ENCODE results near the gene KRT36.

DNA sequence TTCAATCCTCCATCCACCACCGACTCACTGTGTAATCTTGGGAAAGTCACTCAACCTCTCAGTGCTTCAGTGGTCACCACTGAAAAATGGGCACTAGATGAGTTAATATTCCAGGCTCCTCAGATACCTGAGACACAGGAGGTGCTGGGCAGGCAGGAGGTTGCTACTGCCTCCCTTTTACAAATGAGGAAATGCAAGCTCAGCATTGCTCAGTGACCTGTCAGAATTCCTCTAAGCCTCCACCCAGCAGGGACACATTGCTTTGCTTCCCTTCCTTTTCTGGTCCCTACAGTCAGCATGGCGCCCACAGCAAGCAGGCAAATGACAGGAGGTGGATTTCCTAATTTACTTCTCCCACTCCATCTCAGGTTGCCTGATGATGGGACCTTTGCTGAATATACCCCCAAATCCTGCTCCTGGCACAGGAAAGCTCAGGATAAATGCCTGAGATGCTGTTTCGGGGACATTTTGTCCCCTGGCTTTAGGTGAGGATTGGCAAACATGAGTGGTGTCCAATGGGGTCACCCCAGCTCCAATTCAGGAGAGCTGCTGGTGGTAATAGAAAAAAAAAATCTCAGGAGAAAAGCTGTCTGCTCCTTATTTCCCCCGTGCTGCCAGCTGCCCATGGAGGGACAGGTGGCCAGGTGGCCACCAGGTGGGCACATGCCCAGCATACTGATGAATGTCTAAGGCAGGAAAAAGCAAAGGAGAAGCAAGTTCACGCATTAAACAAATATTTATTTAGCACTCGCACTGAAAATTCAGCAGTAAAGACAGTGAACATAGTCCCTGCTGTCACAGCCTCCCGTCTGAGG, 20.7 kb upstream of the KRT36 start:
- no peak for TF ChIP-seq JUN (IDR thresholded peaks at IDR 0.05; ENCODE audit: low read depth, low read length)
- no peak for TF ChIP-seq HDAC2 (IDR thresholded peaks at IDR 0.05; ENCODE audit: borderline replicate concordance in 1 of 2, low read depth in 2 of 2, low read length in 2 of 2)
- TF ChIP-seq, protein P1, sequence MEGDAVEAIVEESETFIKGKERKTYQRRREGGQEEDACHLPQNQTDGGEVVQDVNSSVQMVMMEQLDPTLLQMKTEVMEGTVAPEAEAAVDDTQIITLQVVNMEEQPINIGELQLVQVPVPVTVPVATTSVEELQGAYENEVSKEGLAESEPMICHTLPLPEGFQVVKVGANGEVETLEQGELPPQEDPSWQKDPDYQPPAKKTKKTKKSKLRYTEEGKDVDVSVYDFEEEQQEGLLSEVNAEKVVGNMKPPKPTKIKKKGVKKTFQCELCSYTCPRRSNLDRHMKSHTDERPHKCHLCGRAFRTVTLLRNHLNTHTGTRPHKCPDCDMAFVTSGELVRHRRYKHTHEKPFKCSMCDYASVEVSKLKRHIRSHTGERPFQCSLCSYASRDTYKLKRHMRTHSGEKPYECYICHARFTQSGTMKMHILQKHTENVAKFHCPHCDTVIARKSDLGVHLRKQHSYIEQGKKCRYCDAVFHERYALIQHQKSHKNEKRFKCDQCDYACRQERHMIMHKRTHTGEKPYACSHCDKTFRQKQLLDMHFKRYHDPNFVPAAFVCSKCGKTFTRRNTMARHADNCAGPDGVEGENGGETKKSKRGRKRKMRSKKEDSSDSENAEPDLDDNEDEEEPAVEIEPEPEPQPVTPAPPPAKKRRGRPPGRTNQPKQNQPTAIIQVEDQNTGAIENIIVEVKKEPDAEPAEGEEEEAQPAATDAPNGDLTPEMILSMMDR (IDR thresholded peaks at IDR 0.05; ENCODE audit: control extremely low read depth in 1 of 3, insufficient read depth in 1 of 3, low read depth in 1 of 3, low read length in 3 of 3): peak in 1 of 3 experiments; percentile 17; a peak in 1 of 4 replicates
- TF ChIP-seq, protein P2, sequence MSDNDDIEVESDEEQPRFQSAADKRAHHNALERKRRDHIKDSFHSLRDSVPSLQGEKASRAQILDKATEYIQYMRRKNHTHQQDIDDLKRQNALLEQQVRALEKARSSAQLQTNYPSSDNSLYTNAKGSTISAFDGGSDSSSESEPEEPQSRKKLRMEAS (IDR thresholded peaks at IDR 0.05): no peak
- no peak for TF ChIP-seq CREB1 (IDR thresholded peaks at IDR 0.05)
- no peak for TF ChIP-seq TBP (IDR thresholded peaks at IDR 0.05; ENCODE audit: low read depth, low read length)
